GM12874 (cell line): ENCODE measurements around the gene PHTF2.

Experiments used
- TF ChIP-seq, protein P1 (sequence below): IDR thresholded peaks from 2 replicates; pipeline ENCODE4 v1.5.1; 2011; ENCODE audit warnings: low read depth, mild to moderate bottlenecking, control low read depth, low read length, moderate library complexity; ENCODE audit not compliant: insufficient read depth

PHTF2 gene

GRCh38 chr7:77867537-77867865 is 68.9 kb downstream of the PHTF2 start:
- TF ChIP-seq, protein P1, sequence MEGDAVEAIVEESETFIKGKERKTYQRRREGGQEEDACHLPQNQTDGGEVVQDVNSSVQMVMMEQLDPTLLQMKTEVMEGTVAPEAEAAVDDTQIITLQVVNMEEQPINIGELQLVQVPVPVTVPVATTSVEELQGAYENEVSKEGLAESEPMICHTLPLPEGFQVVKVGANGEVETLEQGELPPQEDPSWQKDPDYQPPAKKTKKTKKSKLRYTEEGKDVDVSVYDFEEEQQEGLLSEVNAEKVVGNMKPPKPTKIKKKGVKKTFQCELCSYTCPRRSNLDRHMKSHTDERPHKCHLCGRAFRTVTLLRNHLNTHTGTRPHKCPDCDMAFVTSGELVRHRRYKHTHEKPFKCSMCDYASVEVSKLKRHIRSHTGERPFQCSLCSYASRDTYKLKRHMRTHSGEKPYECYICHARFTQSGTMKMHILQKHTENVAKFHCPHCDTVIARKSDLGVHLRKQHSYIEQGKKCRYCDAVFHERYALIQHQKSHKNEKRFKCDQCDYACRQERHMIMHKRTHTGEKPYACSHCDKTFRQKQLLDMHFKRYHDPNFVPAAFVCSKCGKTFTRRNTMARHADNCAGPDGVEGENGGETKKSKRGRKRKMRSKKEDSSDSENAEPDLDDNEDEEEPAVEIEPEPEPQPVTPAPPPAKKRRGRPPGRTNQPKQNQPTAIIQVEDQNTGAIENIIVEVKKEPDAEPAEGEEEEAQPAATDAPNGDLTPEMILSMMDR, result no peak

- TF ChIP-seq, protein P1, result no peak
These were observed 79.2 kb downstream of the PHTF2 start for GRCh38 chr7:77877791-77878190.

- TF ChIP-seq, protein P1, result no peak
These were observed 79.9 kb downstream of the PHTF2 start for GRCh38 chr7:77878500-77878899.

GRCh38 chr7:77879272-77879671 is 80.7 kb downstream of the PHTF2 start:
- TF ChIP-seq, protein P1, result no peak

DNA sequence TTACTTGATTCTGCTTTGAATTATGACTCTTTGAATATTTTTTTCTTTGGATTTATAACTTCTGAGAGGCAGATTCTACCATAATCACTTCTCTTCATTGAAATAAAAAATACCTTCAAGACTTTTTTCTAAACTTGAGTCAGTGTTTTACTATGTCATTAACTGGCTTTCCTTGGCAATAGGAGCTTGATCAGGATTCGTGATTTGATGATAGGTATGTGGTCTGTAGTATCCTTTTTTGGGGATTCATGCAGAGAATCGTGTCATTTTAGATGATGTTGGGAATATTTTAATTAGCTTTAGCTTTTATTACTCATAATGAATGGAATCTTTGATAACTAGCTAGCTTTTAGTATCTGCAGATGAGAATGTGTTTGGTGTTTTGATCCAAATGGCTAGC is 83.3 kb downstream of the PHTF2 start:
- TF ChIP-seq, protein P1, result no peak

GRCh38 chr7:77885155-77885554 is 86.6 kb downstream of the PHTF2 start:
- TF ChIP-seq, protein P1, result no peak

DNA sequence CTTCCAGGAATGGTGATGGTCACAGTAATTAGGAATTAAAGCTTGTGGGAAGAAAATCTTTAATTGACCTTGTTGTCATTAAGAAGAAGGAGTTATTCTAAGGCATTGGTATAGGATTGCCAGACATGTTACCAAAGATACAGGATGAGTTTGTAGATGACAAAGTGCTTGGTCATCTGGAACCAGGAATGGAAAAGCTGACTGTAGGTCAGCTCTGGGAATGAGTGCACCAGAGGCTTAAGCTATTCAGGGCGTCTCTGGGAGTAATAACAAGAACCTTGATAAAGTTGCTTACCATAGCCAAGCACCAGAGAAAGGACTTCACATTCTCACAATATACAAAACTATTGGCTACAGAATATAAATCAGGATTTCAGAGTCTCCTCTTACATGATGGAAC is 89.0 kb downstream of the PHTF2 start:
- TF ChIP-seq, protein P1, result no peak

DNA sequence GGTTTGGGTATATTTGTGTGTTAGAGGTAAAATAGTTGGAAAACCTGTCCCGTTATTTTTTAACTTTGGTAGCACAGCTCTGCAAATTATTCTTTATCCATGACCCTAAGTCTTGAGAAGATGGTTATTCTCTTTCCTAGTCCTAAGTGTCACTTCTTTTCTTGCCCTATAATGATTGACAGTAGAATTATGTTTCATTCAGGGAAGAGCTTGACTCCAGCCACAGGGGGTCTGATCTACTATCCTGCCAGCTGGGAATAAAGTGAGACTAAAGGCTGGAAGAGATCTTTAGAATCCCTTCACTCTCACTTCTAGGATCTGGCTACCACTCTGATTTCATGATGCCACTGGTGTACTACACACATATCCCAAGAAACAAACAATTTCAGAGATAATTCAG is 90.4 kb downstream of the PHTF2 start:
- TF ChIP-seq, protein P1, result no peak
